Transverse colon (tissue), 4 donors: ENCODE data around the gene PRPF40A. TPM values are rescaled to one million over a fixed set of nuclear protein-coding genes. Genes with fewer than 3 reads are reported as not detected.

ENCODE experiments used
- DNase-seq: peaks from one replicate; pipeline ENCODE4 v3.0.0-alpha.2; 2019
- H3K27ac ChIP-seq, 4 donors: fragments of 200-600 bp; sonication (generic); 2 replicates each; pipeline ENCODE4 v1.5.1; 2016 to 2018; ENCODE audit warnings: inconsistent platforms in 4 of 4
- H3K27me3 ChIP-seq: fragments of 200-600 bp; sonication (generic); 2 replicates; pipeline ENCODE4 v1.5.1; 2017; ENCODE audit warnings: inconsistent platforms
- H3K36me3 ChIP-seq, 4 donors: fragments of 200-600 bp; sonication (generic); 2 replicates each; pipeline ENCODE4 v1.5.1; 2017 to 2019; ENCODE audit warnings: inconsistent platforms in 4 of 4
- H3K4me1 ChIP-seq, 4 donors: fragments of 200-600 bp; sonication (generic); 2 replicates each; pipeline ENCODE4 v1.5.1; 2017 to 2020; ENCODE audit warnings: inconsistent platforms in 4 of 4
- H3K4me3 ChIP-seq, 4 donors: fragments of 200-600 bp; sonication (generic); 1 replicate in 1 of 4; 2 replicates in 3 of 4; pipeline versions ENCODE4 v1.5.1 to v1.6.1; 2017 to 2019; ENCODE audit warnings: inconsistent platforms in 4 of 4
- H3K9me3 ChIP-seq, 2 donors: fragments of 200-600 bp; sonication (generic); 2 replicates each; pipeline ENCODE4 v1.5.1; 2017 to 2019; ENCODE audit warnings: inconsistent platforms in 2 of 2
- CTCF ChIP-seq, 5 experiments: fragments of 200-600 bp in 3 of 5; fragments of 450-650 bp in 2 of 5; sonication (generic) in 3 of 5; IDR thresholded peaks; 1 replicate in 2 of 5; 2 replicates in 3 of 5; pipeline ENCODE4 v1.5.1; 2016 to 2017; ENCODE audit warnings: antibody characterized with exemption in 5 of 5, inconsistent platforms in 3 of 5, mild to moderate bottlenecking in 2 of 5, moderate library complexity in 1 of 5
- EP300 ChIP-seq: sonication (generic); formaldehyde crosslinking; IDR thresholded peaks from one replicate; pipeline ENCODE4 v1.6.1; 2017; ENCODE audit warnings: antibody characterized with exemption, low read depth
- POLR2A ChIP-seq: fragments of 450-650 bp; IDR thresholded peaks from one replicate; pipeline ENCODE4 v1.6.1; 2016; ENCODE audit warnings: antibody characterized with exemption, mild to moderate bottlenecking, moderate library complexity
- POLR2AphosphoS5 ChIP-seq, 3 donors: sonication (generic); formaldehyde crosslinking; IDR thresholded peaks; one replicate each; pipeline ENCODE4 v1.6.1; 2016; ENCODE audit warnings: antibody characterized with exemption in 3 of 3
- WGBS, 2 donors: methylation state at CpG; one replicate each; pipeline ENCODE4 v1.1.5; 2018; ENCODE audit warnings: low coverage in 1 of 2; 5-methylcytosine and 5-hydroxymethylcytosine counted together
- in situ Hi-C, 4 donors: fragments of 200-750 bp; cut with MboI; loops; one replicate each; pipeline versions ENCODE4 v1.15.0 to v1.15.1; 2017; ENCODE audit warnings: low sequenced_read_pairs in 3 of 4, low pct_ligation_motif_present in 1 of 4, low pct_unique_long_range_greater_than_20kb in 1 of 4
- intact Hi-C: fragments of 100-400 bp; cut with DNase I; formaldehyde crosslinking; loops from one replicate; pipeline ENCODE4 v1.15.1; 2023; ENCODE audit warnings: low total_unique reads
- total RNA-seq, 4 donors: library from RNA; depleted of rRNA; stranded (reverse); fragments of >200 nt; gene quantifications; one replicate each; pipeline ENCODE4 v1.1.0, GENCODE V29; 2016

Gene PRPF40A
- total RNA-seq, 4 donors from 2014 or later: 21.7 to 124 (median 104) TPM

- H3K4me1 ChIP-seq: peaks cover 0 to 22% (median 14%) of the 10 kb centered on the region in 4 donors
- intact Hi-C loops: no loop called here
- in situ Hi-C loops: loop anchor here (25.0 kb wide), 1 partner anchor 611 kb away; no protein-coding TSS in a partner anchor
- WGBS, 2 donors: 11 to 24% methylated on average over 2 of the region's 2 CpGs
- H3K27me3 ChIP-seq: no peaks in the 10 kb centered on the region
- DNase-seq: no peak
- H3K4me3 ChIP-seq: no peak overlapping the region
- H3K36me3 ChIP-seq: peaks cover 0 to 3% (median 0%) of the 10 kb centered on the region in 4 donors
- H3K9me3 ChIP-seq: no peaks in the 10 kb centered on the region
- H3K27ac ChIP-seq: peak overlapping the region in 3 of 4 donors; percentile 19 to 55 (median 28)
- TF ChIP-seq POLR2A (no peak), POLR2AphosphoS5 (IDR thresholded peaks at IDR 0.05) (no peak), CTCF (IDR thresholded peaks at IDR 0.05) (peak in 2 of 5 experiments; percentile 13 to 18), EP300 (no peak)
Measured at GRCh38 chr2:152648336-152648735, 68.9 kb downstream of the PRPF40A start.

- Histone ChIP-seq H3K4me3 (no peak overlapping the region), H3K9me3 (no peaks in the 10 kb centered on the region), H3K36me3 (peaks cover 0 to 3% (median 0%) of the 10 kb centered on the region in 4 donors), H3K4me1 (peaks cover 0 to 22% (median 14%) of the 10 kb centered on the region in 4 donors), H3K27ac (peak overlapping the region; percentile 19 to 55 (median 38)), H3K27me3 (no peaks in the 10 kb centered on the region)
- peak; percentile 63 for DNase-seq
- in situ Hi-C loops: loop anchor here (25.0 kb wide), 1 partner anchor 610 kb away; no protein-coding TSS in a partner anchor
- 43 to 60% methylated on average over 5 to 9 of the region's 9 CpGs for WGBS, 2 donors
- intact Hi-C loops: no loop called here
- TF ChIP-seq POLR2AphosphoS5 (IDR thresholded peaks at IDR 0.05): peak in 1 of 3 donors; percentile 25
- TF ChIP-seq EP300: no peak
Measured at GRCh38 chr2:152647552-152647951, 69.7 kb downstream of the PRPF40A start.

GRCh38 chr2:152646775-152647174 lies 70.5 kb downstream of the PRPF40A start:
- intact Hi-C loops (no loop called here), in situ Hi-C loops (loop anchor here (25.0 kb wide), 1 partner anchor 609 kb away; no protein-coding TSS in a partner anchor)
- no peak for DNase-seq
- no peaks in the 10 kb centered on the region for H3K27me3 ChIP-seq
- 58 to 67% methylated on average over 3 of the region's 3 CpGs for whole genome bisulfite sequencing, 2 donors
- H3K4me1 ChIP-seq: peaks cover 0 to 22% (median 14%) of the 10 kb centered on the region in 4 donors
- H3K36me3 ChIP-seq: peaks cover 0 to 3% (median 0%) of the 10 kb centered on the region in 4 donors
- H3K4me3 ChIP-seq: no peak overlapping the region
- H3K9me3 ChIP-seq: no peaks in the 10 kb centered on the region
- H3K27ac ChIP-seq: peak overlapping the region in 3 of 4 donors; percentile 6 to 55 (median 27)
- no peak for TF ChIP-seq CTCF (IDR thresholded peaks at IDR 0.05)
- TF ChIP-seq POLR2A: no peak
- TF ChIP-seq EP300: no peak
- TF ChIP-seq POLR2AphosphoS5 (IDR thresholded peaks at IDR 0.05): no peak

GRCh38 chr2:152646264-152646663 lies 71.0 kb downstream of the PRPF40A start:
- peak overlapping the region in 1 of 4 donors; percentile 27 for H3K27ac ChIP-seq
- peaks cover 0 to 3% (median 0%) of the 10 kb centered on the region in 4 donors for H3K36me3 ChIP-seq
- H3K4me1 ChIP-seq: peaks cover 0 to 22% (median 14%) of the 10 kb centered on the region in 4 donors
- no peak for DNase-seq
- TF ChIP-seq EP300: no peak
- TF ChIP-seq POLR2AphosphoS5 (IDR thresholded peaks at IDR 0.05): no peak
- TF ChIP-seq CTCF (IDR thresholded peaks at IDR 0.05): no peak
- TF ChIP-seq POLR2A: no peak
- no peaks in the 10 kb centered on the region for H3K27me3 ChIP-seq
- no peak overlapping the region for H3K4me3 ChIP-seq
- intact Hi-C loops: no loop called here
- in situ Hi-C loops: loop anchor here (25.0 kb wide), 1 partner anchor 609 kb away; no protein-coding TSS in a partner anchor
- no peaks in the 10 kb centered on the region for H3K9me3 ChIP-seq
- WGBS, 2 donors: 63 to 80% methylated on average over 2 to 4 of the region's 4 CpGs
